Activated CD8-positive, alpha-beta memory T cell treated with anti-CD3 and anti-CD28 coated beads for 4 hours (primary cell): ENCODE results near the gene KRT16.
"Not testable (repeated sequence)": the region's sequence is repeated elsewhere in the genome, so short reads cannot be mapped to it uniquely, and the experiment has no call there.

Experiments
- DNase-seq, 2 donors: peaks; one replicate each; pipeline ENCODE4 v3.0.0-alpha.2; 2020; ENCODE audit warnings: low read depth in 2 of 2

The KRT16 gene

GRCh38 chr17:41647940-41648410, 35.4 kb upstream of the KRT16 start:
- DNase-seq = peak; percentile 69 to 72

- DNase-seq = no peak
Observed at GRCh38 chr17:41647038-41647813, 34.7 kb upstream of the KRT16 start.

GRCh38 chr17:41642252-41643156, 29.9 kb upstream of the KRT16 start:
- DNase-seq = no peak

- not testable (repeated sequence) for DNase-seq
Observed at GRCh38 chr17:41640596-41640995, 28.0 kb upstream of the KRT16 start.

- no peak for DNase-seq
Observed at GRCh38 chr17:41639492-41640473, 27.2 kb upstream of the KRT16 start.

- no peak for DNase-seq
Observed at GRCh38 chr17:41638941-41639340, 26.4 kb upstream of the KRT16 start.

GRCh38 chr17:41638194-41638593, 25.6 kb upstream of the KRT16 start:
- no peak for DNase-seq

GRCh38 chr17:41636652-41637051, 24.1 kb upstream of the KRT16 start:
- no peak for DNase-seq

- no peak for DNase-seq
Observed at GRCh38 chr17:41635121-41636097, 22.8 kb upstream of the KRT16 start.

GRCh38 chr17:41634639-41635038, 22.1 kb upstream of the KRT16 start:
- DNase-seq = no peak

- no peak for DNase-seq
Observed at GRCh38 chr17:41633556-41634199, 21.1 kb upstream of the KRT16 start.

- DNase-seq = no peak
Observed at GRCh38 chr17:41632482-41633105, 20.0 kb upstream of the KRT16 start.

GRCh38 chr17:41631898-41632285, 19.3 kb upstream of the KRT16 start:
- no peak for DNase-seq

- no peak for DNase-seq
Observed at GRCh38 chr17:41631025-41631897, 18.7 kb upstream of the KRT16 start.

- no peak for DNase-seq
Observed at GRCh38 chr17:41629826-41630670, 17.5 kb upstream of the KRT16 start.

- DNase-seq = no peak
Observed at GRCh38 chr17:41629316-41629715, 16.7 kb upstream of the KRT16 start.

- not testable (repeated sequence) for DNase-seq
Observed at GRCh38 chr17:41628621-41629255, 16.2 kb upstream of the KRT16 start.
